Measurements from ENCODE around the gene EIPR1. TPM values are rescaled to one million over a fixed set of nuclear protein-coding genes. Genes with fewer than 3 reads are reported as not detected.

Gene EIPR1
- total and polyA plus RNA-seq, 2 of the 13 experiments (the other 11 are each of a cell fraction or from before 2014, with no cell fraction given), result 70.0 to 96.3 TPM

DNA sequence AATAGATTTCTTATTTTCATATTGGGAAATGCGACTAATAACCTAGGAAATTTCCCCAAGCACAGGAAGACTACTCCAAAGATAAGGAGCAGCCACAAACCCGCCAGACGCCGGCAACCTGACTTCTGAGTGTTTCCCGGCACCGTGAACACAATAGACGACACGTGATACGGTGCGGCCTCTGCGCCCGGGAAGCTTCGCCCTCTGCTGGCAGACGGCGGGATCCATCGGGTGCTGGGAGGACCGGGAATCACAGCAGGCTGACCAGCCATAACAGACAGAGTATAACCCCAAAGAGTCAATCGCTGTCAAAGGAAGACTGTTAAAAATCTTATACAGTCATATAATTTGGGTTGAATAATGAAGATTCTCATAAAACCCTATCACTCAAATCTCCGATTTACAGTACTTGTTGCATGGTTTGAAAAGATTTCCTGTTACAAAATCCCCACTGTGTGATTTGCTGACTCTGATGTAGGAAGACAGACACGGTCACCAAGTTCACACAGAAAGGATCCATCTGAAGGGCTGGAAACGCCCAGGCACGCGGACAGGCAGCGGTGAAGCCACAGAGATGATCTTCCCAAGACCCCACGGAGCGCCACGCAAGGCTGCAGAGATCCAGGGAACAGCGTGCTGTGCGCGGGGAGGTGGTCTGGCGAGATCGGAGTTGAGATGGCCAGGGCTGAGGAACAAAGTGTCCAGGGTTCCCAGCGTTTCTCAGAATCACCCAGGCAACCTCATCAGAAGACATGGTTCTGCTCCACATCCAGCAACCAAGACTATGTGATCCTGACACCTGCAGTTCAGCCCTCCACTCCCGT is 73.8 kb downstream of the EIPR1 start (continued):
- TF ChIP-seq, protein P1, sequence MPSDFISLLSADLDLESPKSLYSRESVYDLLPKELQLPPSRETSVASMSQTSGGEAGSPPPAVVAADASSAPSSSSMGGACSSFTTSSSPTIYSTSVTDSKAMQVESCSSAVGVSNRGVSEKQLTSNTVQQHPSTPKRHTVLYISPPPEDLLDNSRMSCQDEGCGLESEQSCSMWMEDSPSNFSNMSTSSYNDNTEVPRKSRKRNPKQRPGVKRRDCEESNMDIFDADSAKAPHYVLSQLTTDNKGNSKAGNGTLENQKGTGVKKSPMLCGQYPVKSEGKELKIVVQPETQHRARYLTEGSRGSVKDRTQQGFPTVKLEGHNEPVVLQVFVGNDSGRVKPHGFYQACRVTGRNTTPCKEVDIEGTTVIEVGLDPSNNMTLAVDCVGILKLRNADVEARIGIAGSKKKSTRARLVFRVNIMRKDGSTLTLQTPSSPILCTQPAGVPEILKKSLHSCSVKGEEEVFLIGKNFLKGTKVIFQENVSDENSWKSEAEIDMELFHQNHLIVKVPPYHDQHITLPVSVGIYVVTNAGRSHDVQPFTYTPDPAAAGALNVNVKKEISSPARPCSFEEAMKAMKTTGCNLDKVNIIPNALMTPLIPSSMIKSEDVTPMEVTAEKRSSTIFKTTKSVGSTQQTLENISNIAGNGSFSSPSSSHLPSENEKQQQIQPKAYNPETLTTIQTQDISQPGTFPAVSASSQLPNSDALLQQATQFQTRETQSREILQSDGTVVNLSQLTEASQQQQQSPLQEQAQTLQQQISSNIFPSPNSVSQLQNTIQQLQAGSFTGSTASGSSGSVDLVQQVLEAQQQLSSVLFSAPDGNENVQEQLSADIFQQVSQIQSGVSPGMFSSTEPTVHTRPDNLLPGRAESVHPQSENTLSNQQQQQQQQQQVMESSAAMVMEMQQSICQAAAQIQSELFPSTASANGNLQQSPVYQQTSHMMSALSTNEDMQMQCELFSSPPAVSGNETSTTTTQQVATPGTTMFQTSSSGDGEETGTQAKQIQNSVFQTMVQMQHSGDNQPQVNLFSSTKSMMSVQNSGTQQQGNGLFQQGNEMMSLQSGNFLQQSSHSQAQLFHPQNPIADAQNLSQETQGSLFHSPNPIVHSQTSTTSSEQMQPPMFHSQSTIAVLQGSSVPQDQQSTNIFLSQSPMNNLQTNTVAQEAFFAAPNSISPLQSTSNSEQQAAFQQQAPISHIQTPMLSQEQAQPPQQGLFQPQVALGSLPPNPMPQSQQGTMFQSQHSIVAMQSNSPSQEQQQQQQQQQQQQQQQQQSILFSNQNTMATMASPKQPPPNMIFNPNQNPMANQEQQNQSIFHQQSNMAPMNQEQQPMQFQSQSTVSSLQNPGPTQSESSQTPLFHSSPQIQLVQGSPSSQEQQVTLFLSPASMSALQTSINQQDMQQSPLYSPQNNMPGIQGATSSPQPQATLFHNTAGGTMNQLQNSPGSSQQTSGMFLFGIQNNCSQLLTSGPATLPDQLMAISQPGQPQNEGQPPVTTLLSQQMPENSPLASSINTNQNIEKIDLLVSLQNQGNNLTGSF (CRISPR knock-in tag; IDR thresholded peaks at IDR 0.05), result no peak
- TF ChIP-seq SP2 (CRISPR knock-in tag; IDR thresholded peaks at IDR 0.05), result no peak
- TF ChIP-seq FOXJ3 (CRISPR knock-in tag; IDR thresholded peaks at IDR 0.05; ENCODE audit: borderline replicate concordance), result peak; percentile 42; the same call in 1 of the 2 replicates
- TF ChIP-seq, protein P2, sequence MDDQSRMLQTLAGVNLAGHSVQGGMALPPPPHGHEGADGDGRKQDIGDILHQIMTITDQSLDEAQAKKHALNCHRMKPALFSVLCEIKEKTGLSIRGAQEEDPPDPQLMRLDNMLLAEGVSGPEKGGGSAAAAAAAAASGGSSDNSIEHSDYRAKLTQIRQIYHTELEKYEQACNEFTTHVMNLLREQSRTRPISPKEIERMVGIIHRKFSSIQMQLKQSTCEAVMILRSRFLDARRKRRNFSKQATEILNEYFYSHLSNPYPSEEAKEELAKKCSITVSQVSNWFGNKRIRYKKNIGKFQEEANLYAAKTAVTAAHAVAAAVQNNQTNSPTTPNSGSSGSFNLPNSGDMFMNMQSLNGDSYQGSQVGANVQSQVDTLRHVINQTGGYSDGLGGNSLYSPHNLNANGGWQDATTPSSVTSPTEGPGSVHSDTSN (CRISPR knock-in tag; IDR thresholded peaks at IDR 0.05; ENCODE audit: borderline replicate concordance), result no peak
- TF ChIP-seq, protein P3, sequence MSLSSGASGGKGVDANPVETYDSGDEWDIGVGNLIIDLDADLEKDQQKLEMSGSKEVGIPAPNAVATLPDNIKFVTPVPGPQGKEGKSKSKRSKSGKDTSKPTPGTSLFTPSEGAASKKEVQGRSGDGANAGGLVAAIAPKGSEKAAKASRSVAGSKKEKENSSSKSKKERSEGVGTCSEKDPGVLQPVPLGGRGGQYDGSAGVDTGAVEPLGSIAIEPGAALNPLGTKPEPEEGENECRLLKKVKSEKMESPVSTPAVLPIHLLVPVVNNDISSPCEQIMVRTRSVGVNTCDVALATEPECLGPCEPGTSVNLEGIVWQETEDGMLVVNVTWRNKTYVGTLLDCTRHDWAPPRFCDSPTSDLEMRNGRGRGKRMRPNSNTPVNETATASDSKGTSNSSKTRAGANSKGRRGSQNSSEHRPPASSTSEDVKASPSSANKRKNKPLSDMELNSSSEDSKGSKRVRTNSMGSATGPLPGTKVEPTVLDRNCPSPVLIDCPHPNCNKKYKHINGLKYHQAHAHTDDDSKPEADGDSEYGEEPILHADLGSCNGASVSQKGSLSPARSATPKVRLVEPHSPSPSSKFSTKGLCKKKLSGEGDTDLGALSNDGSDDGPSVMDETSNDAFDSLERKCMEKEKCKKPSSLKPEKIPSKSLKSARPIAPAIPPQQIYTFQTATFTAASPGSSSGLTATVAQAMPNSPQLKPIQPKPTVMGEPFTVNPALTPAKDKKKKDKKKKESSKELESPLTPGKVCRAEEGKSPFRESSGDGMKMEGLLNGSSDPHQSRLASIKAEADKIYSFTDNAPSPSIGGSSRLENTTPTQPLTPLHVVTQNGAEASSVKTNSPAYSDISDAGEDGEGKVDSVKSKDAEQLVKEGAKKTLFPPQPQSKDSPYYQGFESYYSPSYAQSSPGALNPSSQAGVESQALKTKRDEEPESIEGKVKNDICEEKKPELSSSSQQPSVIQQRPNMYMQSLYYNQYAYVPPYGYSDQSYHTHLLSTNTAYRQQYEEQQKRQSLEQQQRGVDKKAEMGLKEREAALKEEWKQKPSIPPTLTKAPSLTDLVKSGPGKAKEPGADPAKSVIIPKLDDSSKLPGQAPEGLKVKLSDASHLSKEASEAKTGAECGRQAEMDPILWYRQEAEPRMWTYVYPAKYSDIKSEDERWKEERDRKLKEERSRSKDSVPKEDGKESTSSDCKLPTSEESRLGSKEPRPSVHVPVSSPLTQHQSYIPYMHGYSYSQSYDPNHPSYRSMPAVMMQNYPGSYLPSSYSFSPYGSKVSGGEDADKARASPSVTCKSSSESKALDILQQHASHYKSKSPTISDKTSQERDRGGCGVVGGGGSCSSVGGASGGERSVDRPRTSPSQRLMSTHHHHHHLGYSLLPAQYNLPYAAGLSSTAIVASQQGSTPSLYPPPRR (CRISPR knock-in tag; IDR thresholded peaks at IDR 0.05; ENCODE audit: borderline replicate concordance), result 0 out of 2 replicates have a peak, but pooled peaks have one; percentile 33
- peak; percentile 74 for TF ChIP-seq IRF2 (CRISPR knock-in tag; IDR thresholded peaks at IDR 0.05)
- TF ChIP-seq, protein P4, sequence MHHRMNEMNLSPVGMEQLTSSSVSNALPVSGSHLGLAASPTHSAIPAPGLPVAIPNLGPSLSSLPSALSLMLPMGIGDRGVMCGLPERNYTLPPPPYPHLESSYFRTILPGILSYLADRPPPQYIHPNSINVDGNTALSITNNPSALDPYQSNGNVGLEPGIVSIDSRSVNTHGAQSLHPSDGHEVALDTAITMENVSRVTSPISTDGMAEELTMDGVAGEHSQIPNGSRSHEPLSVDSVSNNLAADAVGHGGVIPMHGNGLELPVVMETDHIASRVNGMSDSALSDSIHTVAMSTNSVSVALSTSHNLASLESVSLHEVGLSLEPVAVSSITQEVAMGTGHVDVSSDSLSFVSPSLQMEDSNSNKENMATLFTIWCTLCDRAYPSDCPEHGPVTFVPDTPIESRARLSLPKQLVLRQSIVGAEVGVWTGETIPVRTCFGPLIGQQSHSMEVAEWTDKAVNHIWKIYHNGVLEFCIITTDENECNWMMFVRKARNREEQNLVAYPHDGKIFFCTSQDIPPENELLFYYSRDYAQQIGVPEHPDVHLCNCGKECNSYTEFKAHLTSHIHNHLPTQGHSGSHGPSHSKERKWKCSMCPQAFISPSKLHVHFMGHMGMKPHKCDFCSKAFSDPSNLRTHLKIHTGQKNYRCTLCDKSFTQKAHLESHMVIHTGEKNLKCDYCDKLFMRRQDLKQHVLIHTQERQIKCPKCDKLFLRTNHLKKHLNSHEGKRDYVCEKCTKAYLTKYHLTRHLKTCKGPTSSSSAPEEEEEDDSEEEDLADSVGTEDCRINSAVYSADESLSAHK (CRISPR knock-in tag; IDR thresholded peaks at IDR 0.05; ENCODE audit: borderline replicate concordance), result no peak
- TF ChIP-seq ZNF577 (CRISPR knock-in tag; IDR thresholded peaks at IDR 0.05; ENCODE audit: borderline replicate concordance, low read depth), result no peak
- no peak for TF ChIP-seq PHF8 (CRISPR knock-in tag; IDR thresholded peaks at IDR 0.05)
- TF ChIP-seq ZNF782 (CRISPR knock-in tag; IDR thresholded peaks at IDR 0.05; ENCODE audit: borderline replicate concordance), result no peak
- no peak for TF ChIP-seq FOXA1 (IDR thresholded peaks at IDR 0.05)
- no peak; the same call in 1 of the 2 replicates for TF ChIP-seq FOXA1 (CRISPR knock-in tag; IDR thresholded peaks at IDR 0.05)
- TF ChIP-seq PITX1 (CRISPR knock-in tag; IDR thresholded peaks at IDR 0.05), result no peak
- TF ChIP-seq ATM (IDR thresholded peaks at IDR 0.05; ENCODE audit: borderline replicate concordance), result no peak

Measured in HepG2 (cell line).